ENCODE measurements around the gene TRAPPC2L.

The TRAPPC2L gene

GRCh38 chr16:88856828-88857727, at the start of gene TRAPPC2L, which contains the start of gene GALNS:
TRAPPC2L (plus strand) TSS chr16:88857127; CDS start chr16:88857151, 24 bp downstream.
GALNS (minus strand) TSS chr16:88856947; CDS start chr16:88856877, 70 bp downstream.
- peak; percentile 96 for DNase-seq (ENCODE audit: low read depth, low spot score)

- no peak for DNase-seq (ENCODE audit: low read depth, low spot score)
Measured at GRCh38 chr16:88807142-88807625, 49.7 kb upstream of the TRAPPC2L start.

GRCh38 chr16:88807626-88808453, 49.1 kb upstream of the TRAPPC2L start:
- no peak for DNase-seq (ENCODE audit: low read depth, low spot score)

GRCh38 chr16:88809068-88809675, 47.8 kb upstream of the TRAPPC2L start:
- DNase-seq (ENCODE audit: low read depth, low spot score), result peak; percentile 55

- DNase-seq (ENCODE audit: low read depth, low spot score), result no peak
Measured at GRCh38 chr16:88809676-88810165, 47.2 kb upstream of the TRAPPC2L start.

GRCh38 chr16:88810166-88810911, 46.6 kb upstream of the TRAPPC2L start:
- DNase-seq (ENCODE audit: low read depth, low spot score), result peak; percentile 54

GRCh38 chr16:88810912-88811768, 45.8 kb upstream of the TRAPPC2L start:
- DNase-seq (ENCODE audit: low read depth, low spot score), result peak; percentile 59

GRCh38 chr16:88811769-88812512, 45.0 kb upstream of the TRAPPC2L start, which contains the start of gene APRT:
APRT (minus strand) TSS chr16:88811928; CDS start chr16:88811899, 29 bp downstream.
- peak; percentile 90 for DNase-seq (ENCODE audit: low read depth, low spot score)

GRCh38 chr16:88812513-88813268, 44.2 kb upstream of the TRAPPC2L start:
- DNase-seq (ENCODE audit: low read depth, low spot score), result peak; percentile 79

GRCh38 chr16:88813269-88814143, 43.4 kb upstream of the TRAPPC2L start:
- DNase-seq (ENCODE audit: low read depth, low spot score), result no peak

- no peak for DNase-seq (ENCODE audit: low read depth, low spot score)
Measured at GRCh38 chr16:88814144-88814502, 42.8 kb upstream of the TRAPPC2L start.

- DNase-seq (ENCODE audit: low read depth, low spot score), result no peak
Measured at GRCh38 chr16:88815227-88815626, 41.7 kb upstream of the TRAPPC2L start.

- peak; percentile 67 for DNase-seq (ENCODE audit: low read depth, low spot score)
Measured at GRCh38 chr16:88815901-88816589, 40.9 kb upstream of the TRAPPC2L start.

GRCh38 chr16:88816736-88817535, 40.0 kb upstream of the TRAPPC2L start:
- no peak for DNase-seq (ENCODE audit: low read depth, low spot score)

- DNase-seq (ENCODE audit: low read depth, low spot score), result no peak
Measured at GRCh38 chr16:88817785-88818574, 38.9 kb upstream of the TRAPPC2L start.

Measured in ELF-1 (cell line).